ENCODE results near the gene MAGI1.

- no peak for TF ChIP-seq CTCF (IDR thresholded peaks at IDR 0.05)
- no peak for TF ChIP-seq EZH2 (IDR thresholded peaks at IDR 0.05; ENCODE audit: borderline replicate concordance, insufficient read depth, low read depth, low read length, poor library complexity, severe bottlenecking)
Observed at GRCh38 chr3:65584913-65585312, 453.8 kb downstream of the MAGI1 start.
